IPS DF 19.7 (cell line): ENCODE measurements around the gene SGCA.

Source experiments
- DNase-seq: peaks from one replicate; pipeline ENCODE4 v3.0.0-alpha.2; 2013; ENCODE audit warnings: low read depth, low spot score

Gene SGCA

GRCh38 chr17:50149091-50149416 lies 16.8 kb upstream of the SGCA start:
- no peak for DNase-seq

GRCh38 chr17:50149417-50150353 lies 16.1 kb upstream of the SGCA start:
- no peak for DNase-seq

GRCh38 chr17:50150354-50151040 lies 15.3 kb upstream of the SGCA start, which contains the start of gene PPP1R9B:
Gene PPP1R9B, minus strand, starts transcription at chr17:50150677. Its CDS starts 164 bp downstream, at chr17:50150513.
- no peak for DNase-seq

GRCh38 chr17:50151041-50151936 lies 14.5 kb upstream of the SGCA start:
- DNase-seq, result peak; percentile 63

GRCh38 chr17:50151937-50152547 lies 13.8 kb upstream of the SGCA start:
- peak; percentile 92 for DNase-seq

GRCh38 chr17:50152736-50153135 lies 13.1 kb upstream of the SGCA start:
- no peak for DNase-seq

GRCh38 chr17:50153650-50154575 lies 11.9 kb upstream of the SGCA start:
- DNase-seq, result no peak

GRCh38 chr17:50154604-50155003 lies 11.2 kb upstream of the SGCA start:
- no peak for DNase-seq

- no peak for DNase-seq
Measured at GRCh38 chr17:50155115-50155819, 10.5 kb upstream of the SGCA start.

- no peak for DNase-seq
Measured at GRCh38 chr17:50157891-50158290, 7.9 kb upstream of the SGCA start.

- DNase-seq, result peak; percentile 65
Measured at GRCh38 chr17:50161023-50161910, 4.5 kb upstream of the SGCA start.

GRCh38 chr17:50161911-50162288 lies 3.9 kb upstream of the SGCA start:
- DNase-seq, result no peak

GRCh38 chr17:50162466-50163254 lies 3.1 kb upstream of the SGCA start:
- DNase-seq, result no peak

- no peak for DNase-seq
Measured at GRCh38 chr17:50163843-50164696, 1.7 kb upstream of the SGCA start.

GRCh38 chr17:50164697-50164988 lies 1.2 kb upstream of the SGCA start:
- no peak for DNase-seq

GRCh38 chr17:50165066-50165465 lies 739 bp upstream of the SGCA start:
- DNase-seq, result no peak

- no peak for DNase-seq
Measured at GRCh38 chr17:50165466-50165865, 339 bp upstream of the SGCA start.
